SU-DHL-6 (cell line): ENCODE results near the gene KCNK15.

ENCODE experiments used
- EZH2phosphoT487 ChIP-seq: fragments of 200-600 bp; sonication (generic), shearing (Covaris generic); conservative IDR thresholded peaks from 2 replicates; pipeline ENCODE4 v1.6.1; 2018; ENCODE audit warnings: mild to moderate bottlenecking, antibody characterized with exemption, low read length, moderate library complexity, mixed read lengths
- TF ChIP-seq, protein P1 (sequence below): fragments of 200-600 bp; sonication (generic); IDR thresholded peaks from one replicate; pipeline ENCODE4 v1.5.1; 2017; ENCODE audit warnings: antibody characterized with exemption, mild to moderate bottlenecking, low read length, moderate library complexity; ENCODE audit not compliant: insufficient read depth, poor library complexity, severe bottlenecking

DNA sequence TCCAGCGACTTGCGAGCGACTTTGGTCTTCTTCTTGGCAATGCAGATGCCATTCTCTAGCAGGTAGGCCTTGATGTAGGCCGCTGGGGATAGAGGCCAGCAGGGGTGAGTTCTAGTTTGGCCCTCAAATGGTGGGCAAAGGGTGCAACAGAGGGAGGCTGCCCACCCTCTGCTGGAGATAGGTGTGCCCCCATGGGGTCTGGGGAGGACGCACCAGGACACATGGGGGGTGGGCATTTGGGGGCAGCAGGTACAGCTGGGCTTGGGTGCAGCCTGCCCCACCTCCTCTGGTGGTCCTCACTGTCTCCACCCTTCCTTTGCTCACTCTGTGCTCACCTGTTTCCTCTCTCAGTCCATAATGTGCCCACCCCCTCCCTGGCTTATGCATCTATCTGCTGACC, 11.3 kb downstream of the KCNK15 start:
- TF ChIP-seq, protein P1, sequence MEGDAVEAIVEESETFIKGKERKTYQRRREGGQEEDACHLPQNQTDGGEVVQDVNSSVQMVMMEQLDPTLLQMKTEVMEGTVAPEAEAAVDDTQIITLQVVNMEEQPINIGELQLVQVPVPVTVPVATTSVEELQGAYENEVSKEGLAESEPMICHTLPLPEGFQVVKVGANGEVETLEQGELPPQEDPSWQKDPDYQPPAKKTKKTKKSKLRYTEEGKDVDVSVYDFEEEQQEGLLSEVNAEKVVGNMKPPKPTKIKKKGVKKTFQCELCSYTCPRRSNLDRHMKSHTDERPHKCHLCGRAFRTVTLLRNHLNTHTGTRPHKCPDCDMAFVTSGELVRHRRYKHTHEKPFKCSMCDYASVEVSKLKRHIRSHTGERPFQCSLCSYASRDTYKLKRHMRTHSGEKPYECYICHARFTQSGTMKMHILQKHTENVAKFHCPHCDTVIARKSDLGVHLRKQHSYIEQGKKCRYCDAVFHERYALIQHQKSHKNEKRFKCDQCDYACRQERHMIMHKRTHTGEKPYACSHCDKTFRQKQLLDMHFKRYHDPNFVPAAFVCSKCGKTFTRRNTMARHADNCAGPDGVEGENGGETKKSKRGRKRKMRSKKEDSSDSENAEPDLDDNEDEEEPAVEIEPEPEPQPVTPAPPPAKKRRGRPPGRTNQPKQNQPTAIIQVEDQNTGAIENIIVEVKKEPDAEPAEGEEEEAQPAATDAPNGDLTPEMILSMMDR = no peak
- no peak for TF ChIP-seq EZH2phosphoT487
